Measurements from ENCODE around the gene CEND1.
A peak's percentile ranks its signal among the peaks of the same experiment; 100 is the strongest.

The CEND1 gene

GRCh38 chr11:811446-812245 is 21.8 kb upstream of the CEND1 start:
- Mint-ChIP-seq H3K9me3 (no peaks in the 10 kb centered on the region), H3K4me1 (ENCODE audit: low read depth) (peaks cover 21% of the 10 kb centered on the region), H3K36me3 (ENCODE audit: low read depth) (peaks cover 25% of the 10 kb centered on the region), H3K27ac (peak overlapping the region; percentile 55), H3K27me3 (ENCODE audit: low read depth) (no peaks in the 10 kb centered on the region), H3K4me3 (peak overlapping the region; percentile 93)

GRCh38 chr11:810040-810567 is 20.2 kb upstream of the CEND1 start:
- H3K27ac Mint-ChIP-seq, result peak overlapping the region; percentile 97
- H3K4me1 Mint-ChIP-seq (ENCODE audit: low read depth), result peaks cover 22% of the 10 kb centered on the region
- H3K27me3 Mint-ChIP-seq (ENCODE audit: low read depth), result no peaks in the 10 kb centered on the region
- H3K4me3 Mint-ChIP-seq, result peak overlapping the region; percentile 93
- no peaks in the 10 kb centered on the region for H3K9me3 Mint-ChIP-seq
- H3K36me3 Mint-ChIP-seq (ENCODE audit: low read depth), result peaks cover 25% of the 10 kb centered on the region

- H3K4me1 Mint-ChIP-seq (ENCODE audit: low read depth), result peaks cover 23% of the 10 kb centered on the region
Observed at GRCh38 chr11:809287-810039, 19.6 kb upstream of the CEND1 start, which contains the start of gene RPLP2. TSS of gene RPLP2 (plus strand) at chr11:809967. CDS start at chr11:810235, 268 bp downstream.

GRCh38 chr11:808427-809286 is 18.8 kb upstream of the CEND1 start:
- Mint-ChIP-seq H3K27ac (peak overlapping the region; percentile 97), H3K27me3 (ENCODE audit: low read depth) (no peaks in the 10 kb centered on the region), H3K4me1 (ENCODE audit: low read depth) (peaks cover 25% of the 10 kb centered on the region), H3K36me3 (ENCODE audit: low read depth) (peaks cover 22% of the 10 kb centered on the region), H3K4me3 (peak overlapping the region; percentile 93), H3K9me3 (no peaks in the 10 kb centered on the region)

More at GRCh38 chr11:809287-810039, 19.6 kb upstream of the CEND1 start, which contains the start of gene RPLP2:
- peaks cover 25% of the 10 kb centered on the region for H3K36me3 Mint-ChIP-seq (ENCODE audit: low read depth)
- H3K27ac Mint-ChIP-seq, result peak within 1 kb of the TSS; percentile 97
- no peaks in the 10 kb centered on the region for H3K27me3 Mint-ChIP-seq (ENCODE audit: low read depth)
- H3K9me3 Mint-ChIP-seq, result no peaks in the 10 kb centered on the region
- peak within 1 kb of the TSS; percentile 93 for H3K4me3 Mint-ChIP-seq

GRCh38 chr11:804599-804964 is 14.7 kb upstream of the CEND1 start:
- Mint-ChIP-seq H3K4me3 (peak overlapping the region; percentile 80), H3K4me1 (ENCODE audit: low read depth) (peaks cover 18% of the 10 kb centered on the region), H3K9me3 (no peaks in the 10 kb centered on the region), H3K27ac (no peak overlapping the region), H3K36me3 (ENCODE audit: low read depth) (peaks cover 3% of the 10 kb centered on the region), H3K27me3 (ENCODE audit: low read depth) (no peaks in the 10 kb centered on the region)

GRCh38 chr11:803770-804598 is 14.1 kb upstream of the CEND1 start:
- no peak overlapping the region for H3K27ac Mint-ChIP-seq

GRCh38 chr11:803467-803742 is 13.5 kb upstream of the CEND1 start:
- H3K36me3 Mint-ChIP-seq (ENCODE audit: low read depth), result peaks cover 3% of the 10 kb centered on the region
- H3K27ac Mint-ChIP-seq, result no peak overlapping the region
- no peaks in the 10 kb centered on the region for H3K27me3 Mint-ChIP-seq (ENCODE audit: low read depth)
- peaks cover 11% of the 10 kb centered on the region for H3K4me1 Mint-ChIP-seq (ENCODE audit: low read depth)
- H3K4me3 Mint-ChIP-seq, result no peak overlapping the region
- H3K9me3 Mint-ChIP-seq, result no peaks in the 10 kb centered on the region

More at GRCh38 chr11:803770-804598, 14.1 kb upstream of the CEND1 start:
- H3K27me3 Mint-ChIP-seq (ENCODE audit: low read depth), result no peaks in the 10 kb centered on the region
- peak overlapping the region; percentile 80 for H3K4me3 Mint-ChIP-seq
- peaks cover 3% of the 10 kb centered on the region for H3K36me3 Mint-ChIP-seq (ENCODE audit: low read depth)
- no peaks in the 10 kb centered on the region for H3K9me3 Mint-ChIP-seq
- peaks cover 16% of the 10 kb centered on the region for H3K4me1 Mint-ChIP-seq (ENCODE audit: low read depth)

- Mint-ChIP-seq H3K4me3 (no peak overlapping the region), H3K9me3 (no peaks in the 10 kb centered on the region), H3K4me1 (ENCODE audit: low read depth) (peaks cover 9% of the 10 kb centered on the region), H3K36me3 (ENCODE audit: low read depth) (peaks cover 2% of the 10 kb centered on the region), H3K27ac (no peak overlapping the region), H3K27me3 (ENCODE audit: low read depth) (no peaks in the 10 kb centered on the region)
Observed at GRCh38 chr11:802693-803466, 13.0 kb upstream of the CEND1 start.

GRCh38 chr11:802018-802617 is 12.2 kb upstream of the CEND1 start:
- Mint-ChIP-seq H3K4me3 (no peak overlapping the region), H3K4me1 (ENCODE audit: low read depth) (peaks cover 6% of the 10 kb centered on the region), H3K36me3 (ENCODE audit: low read depth) (no peaks in the 10 kb centered on the region), H3K9me3 (no peaks in the 10 kb centered on the region), H3K27me3 (ENCODE audit: low read depth) (no peaks in the 10 kb centered on the region), H3K27ac (no peak overlapping the region)

GRCh38 chr11:801097-801780 is 11.3 kb upstream of the CEND1 start:
- Mint-ChIP-seq H3K36me3 (ENCODE audit: low read depth) (no peaks in the 10 kb centered on the region), H3K9me3 (no peaks in the 10 kb centered on the region), H3K4me3 (peak overlapping the region; percentile 37)

GRCh38 chr11:800473-800872 is 10.6 kb upstream of the CEND1 start:
- Mint-ChIP-seq H3K27me3 (ENCODE audit: low read depth) (no peaks in the 10 kb centered on the region), H3K27ac (no peak overlapping the region), H3K4me3 (no peak overlapping the region), H3K36me3 (ENCODE audit: low read depth) (peaks cover 2% of the 10 kb centered on the region), H3K9me3 (no peaks in the 10 kb centered on the region), H3K4me1 (ENCODE audit: low read depth) (peaks cover 13% of the 10 kb centered on the region)

More at GRCh38 chr11:801097-801780, 11.3 kb upstream of the CEND1 start:
- H3K27me3 Mint-ChIP-seq (ENCODE audit: low read depth), result no peaks in the 10 kb centered on the region
- no peak overlapping the region for H3K27ac Mint-ChIP-seq
- H3K4me1 Mint-ChIP-seq (ENCODE audit: low read depth), result peaks cover 11% of the 10 kb centered on the region

GRCh38 chr11:799641-800316 is 9.9 kb upstream of the CEND1 start:
- no peaks in the 10 kb centered on the region for H3K9me3 Mint-ChIP-seq
- H3K27ac Mint-ChIP-seq, result no peak overlapping the region

More at GRCh38 chr11:799641-800316, 9.9 kb upstream of the CEND1 start:
- Mint-ChIP-seq H3K27me3 (ENCODE audit: low read depth) (no peaks in the 10 kb centered on the region), H3K4me3 (no peak overlapping the region), H3K36me3 (ENCODE audit: low read depth) (peaks cover 2% of the 10 kb centered on the region), H3K4me1 (ENCODE audit: low read depth) (peaks cover 12% of the 10 kb centered on the region)
